T-helper 1 cell treated with Interleukin-12 subunit alpha and Interleukin-12 subunit beta and Interleukin-4 antibody, amounts not matched to agents 30 μg/mL and 1 μg/mL, for 36 hours (primary cell): ENCODE data around the gene HOMER1.

Source experiments
- H3K27ac Mint-ChIP-seq: one replicate; pipeline ENCODE4 v1.8.0; 2021; ENCODE audit warnings: mild to moderate bottlenecking, mixed read lengths
- H3K27me3 Mint-ChIP-seq: one replicate; pipeline ENCODE4 v1.8.0; 2021; ENCODE audit warnings: low read depth, mixed read lengths
- H3K36me3 Mint-ChIP-seq: one replicate; pipeline ENCODE4 v1.8.0; 2021; ENCODE audit warnings: low read depth, mixed read lengths
- H3K4me1 Mint-ChIP-seq: one replicate; pipeline ENCODE4 v1.8.0; 2021; ENCODE audit warnings: low read depth, mixed read lengths
- H3K4me3 Mint-ChIP-seq: one replicate; pipeline ENCODE4 v1.8.0; 2021; ENCODE audit warnings: mild to moderate bottlenecking, moderate library complexity, mixed read lengths
- H3K9me3 Mint-ChIP-seq: one replicate; pipeline ENCODE4 v1.8.0; 2021; ENCODE audit warnings: mixed read lengths

Gene HOMER1, protein sequence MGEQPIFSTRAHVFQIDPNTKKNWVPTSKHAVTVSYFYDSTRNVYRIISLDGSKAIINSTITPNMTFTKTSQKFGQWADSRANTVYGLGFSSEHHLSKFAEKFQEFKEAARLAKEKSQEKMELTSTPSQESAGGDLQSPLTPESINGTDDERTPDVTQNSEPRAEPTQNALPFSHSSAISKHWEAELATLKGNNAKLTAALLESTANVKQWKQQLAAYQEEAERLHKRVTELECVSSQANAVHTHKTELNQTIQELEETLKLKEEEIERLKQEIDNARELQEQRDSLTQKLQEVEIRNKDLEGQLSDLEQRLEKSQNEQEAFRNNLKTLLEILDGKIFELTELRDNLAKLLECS

DNA sequence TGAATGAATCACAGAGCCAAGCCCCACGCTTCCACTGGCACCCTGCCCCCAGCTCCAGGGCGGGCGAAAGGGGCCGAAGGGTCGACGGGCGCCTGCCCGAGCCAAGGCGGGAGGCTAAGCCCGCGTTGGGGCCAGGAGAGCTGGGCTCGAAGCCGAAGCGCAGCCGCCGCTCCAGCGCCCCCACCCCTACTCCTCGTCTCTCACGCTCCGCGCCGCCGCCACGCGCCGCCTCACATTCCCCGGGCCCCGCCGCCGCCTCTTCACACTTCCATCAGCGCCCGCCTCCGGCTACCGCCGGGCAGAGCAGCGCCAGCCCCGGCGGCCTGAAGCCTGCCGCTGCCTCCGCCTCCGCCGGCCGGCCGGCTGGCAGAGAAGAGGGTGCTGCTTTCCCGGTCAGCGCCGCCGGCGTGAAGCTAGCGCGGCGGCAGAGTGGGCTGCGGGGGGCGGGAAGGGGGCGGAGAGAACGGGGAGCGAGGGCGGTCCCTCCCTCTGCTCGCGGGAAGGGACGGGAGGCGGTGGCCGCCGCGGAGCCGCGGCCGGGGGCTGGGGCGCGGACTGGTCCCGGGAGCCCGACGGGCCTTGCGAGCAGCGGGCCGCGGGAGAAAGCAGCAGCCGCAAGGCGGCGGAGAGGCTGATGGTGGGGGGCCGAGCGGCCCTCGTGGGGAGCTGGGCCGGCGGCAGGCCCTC is at the start of gene HOMER1:
TSS of gene HOMER1 (minus strand) at position 431 of the 687 bp plus-strand sequence. CDS start 1,360 bp downstream, outside the sequence.
- peak within 1 kb of the TSS; percentile 99 for H3K27ac Mint-ChIP-seq
- peaks cover 30% of the 10 kb centered on the region for H3K4me1 Mint-ChIP-seq
- H3K27me3 Mint-ChIP-seq: peaks cover 30% of the 10 kb centered on the region
- peaks cover 3% of the 10 kb centered on the region for H3K36me3 Mint-ChIP-seq
- H3K4me3 Mint-ChIP-seq: peak within 1 kb of the TSS; percentile 100
- no peaks in the 10 kb centered on the region for H3K9me3 Mint-ChIP-seq

DNA sequence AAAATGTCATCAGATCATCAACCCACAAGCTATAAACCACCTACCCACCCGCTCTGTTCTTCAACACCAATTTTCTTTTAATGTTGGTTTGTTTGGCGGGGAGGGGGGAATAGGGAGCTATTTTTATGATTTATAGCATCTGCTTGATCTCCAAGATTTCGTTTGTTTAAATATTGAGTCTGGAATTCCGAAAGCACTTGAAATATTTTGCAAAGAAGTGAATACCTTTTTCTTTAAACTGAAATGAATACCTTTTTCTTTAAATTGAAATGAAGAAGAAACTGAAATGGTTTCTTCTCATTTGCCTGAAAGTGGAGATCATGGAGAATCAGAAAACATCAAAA is 49.3 kb upstream of the HOMER1 start:
- H3K27me3 Mint-ChIP-seq: peaks cover 3% of the 10 kb centered on the region
- H3K36me3 Mint-ChIP-seq: peaks cover 12% of the 10 kb centered on the region
- H3K4me3 Mint-ChIP-seq: no peak overlapping the region
- H3K4me1 Mint-ChIP-seq: peaks cover 25% of the 10 kb centered on the region
- H3K9me3 Mint-ChIP-seq: peaks cover 3% of the 10 kb centered on the region
- H3K27ac Mint-ChIP-seq: no peak overlapping the region

DNA sequence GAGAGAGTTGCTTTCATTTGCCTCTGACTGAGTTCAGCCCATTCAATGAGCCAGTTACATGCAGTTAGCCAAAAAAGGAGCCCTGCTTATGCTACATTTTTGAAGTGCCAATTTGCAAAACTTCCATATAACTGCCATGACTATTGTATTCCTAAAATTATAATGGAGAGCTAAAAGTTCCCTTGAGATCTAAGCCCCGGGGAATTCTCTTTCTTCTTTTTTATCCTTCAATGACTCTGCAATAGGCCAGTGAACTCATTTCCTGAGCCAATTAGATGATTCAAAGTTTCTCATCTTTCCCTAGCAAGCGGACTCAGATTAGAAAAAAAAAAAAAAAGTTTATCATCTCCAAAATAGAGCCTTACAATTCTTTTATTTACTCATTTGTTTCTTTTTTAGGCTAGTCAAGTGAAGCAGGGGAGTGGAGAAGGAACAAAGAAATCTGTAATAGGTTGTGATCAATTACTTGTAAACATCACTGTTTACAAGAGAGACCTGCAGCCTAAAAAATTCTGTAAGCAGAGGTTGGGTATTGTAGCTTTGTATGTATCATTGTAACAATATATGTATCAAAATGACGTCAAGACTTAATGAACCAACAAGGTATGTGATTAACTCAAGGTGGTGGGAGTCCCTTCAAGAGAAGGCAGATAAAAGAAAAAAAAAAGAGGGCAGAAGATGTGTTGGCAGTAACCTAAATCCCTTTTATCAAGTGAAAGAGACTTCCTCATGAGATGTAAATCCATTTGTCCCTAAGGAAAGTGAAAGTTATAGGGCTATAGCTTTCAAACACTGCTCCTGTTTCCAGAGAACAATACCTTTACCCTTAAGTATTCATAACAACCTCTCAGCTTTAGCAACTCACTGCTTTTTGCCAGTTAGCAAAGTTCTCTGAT is 48.7 kb upstream of the HOMER1 start:
- Mint-ChIP-seq H3K4me3 (no peak overlapping the region), H3K27ac (no peak overlapping the region), H3K4me1 (peaks cover 25% of the 10 kb centered on the region), H3K9me3 (peaks cover 3% of the 10 kb centered on the region), H3K36me3 (peaks cover 12% of the 10 kb centered on the region), H3K27me3 (no peaks in the 10 kb centered on the region)

DNA sequence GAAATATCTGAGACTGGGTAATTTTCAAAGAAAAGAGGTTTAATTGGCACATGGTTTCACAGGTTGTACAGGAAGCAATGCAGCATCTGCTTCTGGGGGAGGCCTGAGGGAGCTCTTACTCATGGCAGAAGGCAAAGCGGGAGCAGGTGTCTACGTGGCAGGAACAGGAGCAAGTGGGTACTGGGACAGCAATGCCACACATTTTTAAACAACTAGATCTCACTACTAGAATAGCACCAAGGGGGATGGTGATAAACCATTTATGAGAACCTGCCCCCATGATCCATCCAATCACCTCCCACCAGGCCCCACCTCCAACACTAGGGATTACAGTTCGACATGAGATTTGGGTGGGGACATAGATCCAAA is 47.6 kb upstream of the HOMER1 start:
- Mint-ChIP-seq H3K27me3 (no peaks in the 10 kb centered on the region), H3K9me3 (peaks cover 3% of the 10 kb centered on the region), H3K27ac (peak overlapping the region; percentile 93), H3K4me1 (peaks cover 25% of the 10 kb centered on the region), H3K36me3 (peaks cover 12% of the 10 kb centered on the region), H3K4me3 (peak overlapping the region; percentile 71)

DNA sequence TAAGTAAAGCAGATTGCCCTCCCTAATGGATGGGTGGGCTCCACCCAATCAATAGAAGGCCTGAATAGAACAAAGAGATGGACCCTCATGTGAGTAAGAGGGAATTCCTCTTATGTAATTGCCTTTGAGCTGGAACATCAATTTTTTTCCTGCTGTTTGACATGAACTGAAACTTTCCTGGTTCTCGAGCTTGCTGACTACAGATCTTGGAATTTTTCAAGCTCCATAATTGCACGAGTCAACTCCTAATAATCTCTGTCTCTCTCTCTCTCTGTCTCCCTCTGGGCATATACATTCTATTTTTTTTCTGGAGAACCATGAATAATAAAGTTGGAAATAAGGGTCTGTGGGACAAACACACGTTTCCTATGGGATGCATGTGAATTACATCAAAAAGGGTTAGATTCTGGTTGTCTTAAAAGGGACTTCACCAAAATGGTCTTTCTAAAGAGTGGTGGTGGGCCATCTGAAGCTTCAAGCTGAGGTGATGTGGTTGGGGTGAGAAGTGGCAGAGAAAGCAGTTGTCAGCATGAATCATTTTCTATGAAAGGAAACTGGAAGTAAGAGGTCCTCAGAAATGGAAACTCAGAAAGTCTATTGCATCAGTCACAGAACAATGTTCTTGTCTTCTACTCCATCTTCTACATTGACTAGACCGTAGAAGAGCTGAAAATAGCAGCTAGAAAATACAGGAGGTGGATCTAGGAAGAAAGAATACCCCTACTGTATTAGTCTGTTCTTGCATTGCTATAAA is 47.0 kb upstream of the HOMER1 start:
- H3K27me3 Mint-ChIP-seq: no peaks in the 10 kb centered on the region
- peaks cover 3% of the 10 kb centered on the region for H3K9me3 Mint-ChIP-seq
- peak overlapping the region; percentile 93 for H3K27ac Mint-ChIP-seq
- peak overlapping the region; percentile 71 for H3K4me3 Mint-ChIP-seq
- H3K36me3 Mint-ChIP-seq: peaks cover 12% of the 10 kb centered on the region
- peaks cover 25% of the 10 kb centered on the region for H3K4me1 Mint-ChIP-seq

DNA sequence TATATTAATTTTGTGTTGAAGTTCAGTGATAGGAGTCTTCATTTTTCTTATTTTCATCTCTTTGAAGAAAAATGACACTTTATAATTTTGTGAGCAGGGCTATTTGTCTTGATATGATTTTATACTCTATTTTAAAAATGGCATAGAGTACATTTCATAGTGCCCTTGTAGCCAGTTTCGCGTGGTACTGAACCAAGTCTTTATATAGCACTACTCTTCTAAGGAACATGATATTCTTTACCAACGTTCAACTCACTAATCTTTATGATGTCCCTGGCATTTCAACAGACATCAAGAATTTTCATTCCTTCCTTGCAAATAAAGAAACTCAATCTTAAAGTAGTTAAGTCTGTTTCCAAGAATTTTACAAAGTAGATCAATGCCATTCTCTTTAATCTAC is 41.5 kb upstream of the HOMER1 start:
- H3K27ac Mint-ChIP-seq: no peak overlapping the region
- no peaks in the 10 kb centered on the region for H3K27me3 Mint-ChIP-seq

DNA sequence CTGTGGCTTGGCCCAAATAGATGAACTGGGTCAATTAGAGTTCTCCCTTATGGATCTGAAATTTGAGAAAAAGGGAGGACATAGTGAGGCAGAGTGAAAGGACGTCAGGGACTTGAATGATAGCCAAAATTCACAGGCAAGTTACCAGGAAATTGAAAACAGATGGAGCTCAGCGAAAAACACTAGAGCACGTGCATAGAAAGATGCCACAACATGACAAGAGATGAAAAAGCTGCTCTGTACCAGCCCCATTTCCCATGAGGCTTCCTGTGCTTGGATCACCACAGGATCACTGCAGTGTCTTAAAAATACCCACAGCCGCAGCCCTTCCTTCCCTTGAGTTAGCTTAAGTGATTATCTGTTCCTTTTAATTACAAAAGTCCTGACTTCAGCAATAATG is 39.0 kb upstream of the HOMER1 start:
- no peaks in the 10 kb centered on the region for H3K36me3 Mint-ChIP-seq
- peaks cover 10% of the 10 kb centered on the region for H3K4me1 Mint-ChIP-seq
- peaks cover 4% of the 10 kb centered on the region for H3K9me3 Mint-ChIP-seq
- H3K27ac Mint-ChIP-seq: no peak overlapping the region
- no peak overlapping the region for H3K4me3 Mint-ChIP-seq
- H3K27me3 Mint-ChIP-seq: no peaks in the 10 kb centered on the region

More for the DNA sequence above, 41.5 kb upstream of the HOMER1 start:
- Mint-ChIP-seq H3K9me3 (peaks cover 4% of the 10 kb centered on the region), H3K4me1 (peaks cover 12% of the 10 kb centered on the region), H3K36me3 (no peaks in the 10 kb centered on the region), H3K4me3 (no peak overlapping the region)

DNA sequence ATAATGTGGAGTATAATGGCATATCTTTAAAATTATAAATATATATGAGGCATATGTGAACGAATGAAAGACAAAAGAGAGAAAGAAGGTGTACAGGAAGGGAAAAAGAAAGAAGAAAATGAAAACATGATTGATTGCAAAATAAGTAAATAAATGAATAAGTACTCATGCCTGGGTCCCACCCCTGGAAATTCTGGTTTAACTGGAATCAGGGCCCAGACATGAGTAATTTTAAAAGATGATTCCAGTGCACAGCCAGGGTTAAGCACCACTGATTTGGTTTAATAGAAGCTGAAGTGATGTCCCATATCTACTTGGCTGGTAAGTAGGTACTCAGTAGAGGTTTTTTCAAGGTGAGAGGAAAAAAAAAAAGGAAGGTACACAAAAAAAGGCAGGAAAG is 34.0 kb upstream of the HOMER1 start:
- H3K4me1 Mint-ChIP-seq: peaks cover 4% of the 10 kb centered on the region
- H3K27ac Mint-ChIP-seq: no peak overlapping the region
- no peak overlapping the region for H3K4me3 Mint-ChIP-seq
- peaks cover 4% of the 10 kb centered on the region for H3K9me3 Mint-ChIP-seq
- H3K36me3 Mint-ChIP-seq: no peaks in the 10 kb centered on the region
- no peaks in the 10 kb centered on the region for H3K27me3 Mint-ChIP-seq

DNA sequence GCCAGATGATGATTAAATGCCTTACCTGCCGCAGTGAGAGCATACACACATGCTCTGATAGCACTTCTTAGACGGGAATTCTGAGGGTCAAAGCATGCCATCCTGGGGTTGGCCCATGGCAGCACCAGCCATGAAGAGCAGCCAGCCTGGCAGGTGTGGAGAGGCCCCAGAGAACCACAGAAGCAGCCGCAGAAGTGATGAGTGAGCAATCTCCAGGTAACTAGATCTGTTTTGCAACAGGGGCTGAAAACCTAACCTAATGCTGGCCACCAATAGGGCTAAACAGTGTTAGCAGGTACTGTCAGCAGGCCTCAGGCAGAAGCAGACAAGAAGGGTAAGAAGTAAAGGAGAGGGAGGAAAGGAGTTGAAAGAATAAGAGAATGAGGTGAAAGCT is 33.5 kb upstream of the HOMER1 start:
- H3K27ac Mint-ChIP-seq: no peak overlapping the region
- H3K9me3 Mint-ChIP-seq: peaks cover 4% of the 10 kb centered on the region
- no peak overlapping the region for H3K4me3 Mint-ChIP-seq

DNA sequence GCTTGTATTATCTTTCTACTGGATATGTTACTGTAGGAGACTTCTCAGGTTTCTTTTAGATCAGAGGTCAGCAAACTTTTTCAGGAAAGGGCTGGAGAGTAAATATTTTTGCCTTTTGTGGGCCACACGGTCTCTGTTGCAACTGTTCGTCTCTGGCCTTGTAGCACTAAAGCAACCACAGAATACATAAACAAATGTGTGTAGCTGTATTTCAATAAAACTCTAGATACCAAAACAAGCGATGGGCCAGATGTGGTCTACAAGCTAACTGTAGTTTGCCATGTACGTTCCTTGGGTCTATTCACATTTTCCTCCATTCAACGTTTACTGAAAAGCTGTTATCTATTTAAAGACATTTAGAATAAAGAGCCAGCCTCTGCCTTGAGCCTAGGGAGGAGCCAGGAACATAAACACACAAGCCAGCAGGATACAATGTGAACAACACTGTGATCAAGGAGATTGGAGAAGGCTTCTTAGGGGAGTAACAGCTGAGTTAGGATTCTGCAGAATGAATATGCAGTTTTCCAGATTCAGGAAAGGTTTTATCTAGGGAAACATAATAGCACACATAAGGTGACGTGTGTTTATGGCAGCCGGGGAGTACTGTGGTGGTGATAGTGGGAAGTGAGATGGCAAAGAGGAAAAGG is 33.0 kb upstream of the HOMER1 start:
- no peaks in the 10 kb centered on the region for H3K36me3 Mint-ChIP-seq
- no peak overlapping the region for H3K27ac Mint-ChIP-seq
- no peaks in the 10 kb centered on the region for H3K4me1 Mint-ChIP-seq
- H3K4me3 Mint-ChIP-seq: no peak overlapping the region
- no peaks in the 10 kb centered on the region for H3K27me3 Mint-ChIP-seq
- H3K9me3 Mint-ChIP-seq: peaks cover 3% of the 10 kb centered on the region

More for the DNA sequence above, 33.5 kb upstream of the HOMER1 start:
- no peaks in the 10 kb centered on the region for H3K36me3 Mint-ChIP-seq
- no peaks in the 10 kb centered on the region for H3K27me3 Mint-ChIP-seq
- no peaks in the 10 kb centered on the region for H3K4me1 Mint-ChIP-seq

DNA sequence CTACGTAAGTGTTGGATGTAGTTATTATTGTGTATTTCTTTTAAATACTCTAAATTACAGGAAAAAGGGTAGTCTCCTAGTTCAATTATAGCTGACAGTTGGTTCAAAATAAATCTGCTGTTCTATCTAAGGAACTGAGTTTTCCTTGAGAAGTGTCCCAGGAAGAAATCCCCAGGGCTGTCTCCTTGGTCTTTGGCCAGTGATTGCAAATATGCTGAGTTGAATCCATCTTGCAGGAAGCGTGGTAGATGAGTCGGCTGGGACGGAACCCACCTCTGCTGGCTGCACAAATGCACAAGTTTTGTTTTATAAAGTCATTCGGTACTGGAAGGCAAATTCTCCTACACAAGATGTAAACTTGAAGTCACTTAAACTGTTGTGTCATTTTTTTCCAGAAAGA is 30.2 kb upstream of the HOMER1 start:
- Mint-ChIP-seq H3K4me3 (no peak overlapping the region), H3K4me1 (no peaks in the 10 kb centered on the region), H3K27ac (no peak overlapping the region), H3K27me3 (no peaks in the 10 kb centered on the region), H3K9me3 (no peaks in the 10 kb centered on the region), H3K36me3 (no peaks in the 10 kb centered on the region)

DNA sequence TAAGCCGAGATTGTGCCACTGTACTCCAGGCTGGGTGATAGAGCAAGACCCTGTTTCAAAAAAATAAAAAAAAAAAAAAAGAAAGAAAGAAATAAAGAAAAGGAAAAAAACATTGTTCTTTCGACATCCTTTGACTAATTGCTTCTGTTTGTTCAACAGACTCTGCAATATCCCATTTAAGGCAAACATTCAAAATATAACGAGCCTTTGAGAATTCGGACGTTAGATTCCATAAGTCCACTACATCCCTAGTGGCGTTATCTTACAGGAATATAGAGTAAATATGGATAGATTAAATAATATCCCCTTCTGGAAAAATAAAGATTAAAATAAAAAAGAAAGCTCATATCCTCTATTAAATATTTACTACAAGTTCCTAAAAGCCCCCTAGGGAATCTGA is 27.0 kb upstream of the HOMER1 start:
- Mint-ChIP-seq H3K36me3 (no peaks in the 10 kb centered on the region), H3K27ac (no peak overlapping the region), H3K27me3 (no peaks in the 10 kb centered on the region), H3K4me1 (no peaks in the 10 kb centered on the region), H3K4me3 (no peak overlapping the region), H3K9me3 (no peaks in the 10 kb centered on the region)

DNA sequence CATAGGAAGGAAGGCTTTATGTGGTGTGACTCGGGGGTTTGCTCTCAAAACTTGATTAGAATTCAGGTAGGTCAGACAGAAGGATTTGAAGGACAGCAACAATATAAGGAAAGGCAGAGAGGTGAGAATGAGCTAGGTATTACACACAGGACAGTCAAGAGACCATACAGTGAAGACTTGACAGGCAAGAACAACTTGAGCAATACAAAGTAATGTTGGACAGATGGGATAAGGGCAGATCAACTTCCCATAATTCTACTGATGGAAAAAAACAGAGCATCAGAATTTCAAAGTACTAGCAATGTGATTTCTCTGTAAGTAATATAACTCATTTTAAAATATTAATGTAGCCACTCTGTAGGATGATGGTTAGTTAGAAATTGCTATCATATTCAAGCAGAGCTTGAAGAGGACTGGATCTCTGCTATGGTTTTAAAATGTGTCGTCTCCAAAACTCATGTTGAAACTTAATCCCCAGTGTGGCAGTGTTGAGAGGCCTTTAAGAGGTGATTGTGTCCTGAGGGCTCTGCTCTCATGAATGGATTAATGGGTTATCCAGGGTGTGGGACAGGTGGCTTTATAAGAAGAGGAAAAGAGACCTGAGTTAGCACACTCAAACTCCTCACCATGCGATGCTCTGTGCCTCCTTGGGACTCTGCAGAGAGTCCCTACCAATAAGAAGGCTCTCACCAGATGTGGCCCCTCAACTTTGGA is 22.4 kb upstream of the HOMER1 start:
- H3K4me1 Mint-ChIP-seq: no peaks in the 10 kb centered on the region
- H3K27ac Mint-ChIP-seq: no peak overlapping the region
- H3K4me3 Mint-ChIP-seq: no peak overlapping the region
- no peaks in the 10 kb centered on the region for H3K36me3 Mint-ChIP-seq
- H3K9me3 Mint-ChIP-seq: no peaks in the 10 kb centered on the region
- H3K27me3 Mint-ChIP-seq: no peaks in the 10 kb centered on the region
